ENCODE measurements around the gene TMC2. TPM values are rescaled to one million over a fixed set of nuclear protein-coding genes. Genes with fewer than 3 reads are reported as not detected.

The TMC2 gene
- total RNA-seq, 1 donor from 2014 or later = not detected

DNA sequence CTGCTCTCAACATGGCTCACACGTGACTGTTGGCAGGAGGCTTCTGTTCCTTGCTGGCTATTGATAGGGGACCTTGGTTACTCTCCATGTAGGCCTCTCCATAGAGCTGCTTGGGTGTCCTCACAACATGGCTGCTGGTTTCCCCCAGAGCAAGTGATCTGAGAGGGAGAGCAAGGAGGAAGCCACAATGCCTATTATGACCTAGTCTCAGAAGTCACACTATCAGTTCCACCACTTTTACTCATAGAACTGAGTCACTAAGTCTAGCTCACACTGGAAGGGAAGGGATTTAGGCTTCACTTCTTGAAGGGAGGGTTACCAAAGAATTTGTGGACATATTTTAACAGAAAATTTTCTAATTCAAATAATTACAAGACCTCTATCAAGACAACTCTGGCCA is 107.3 kb downstream of the TMC2 start:
- Histone ChIP-seq H3K27me3 (ENCODE audit: control insufficient read depth, insufficient read depth, low read length) (no peaks in the 10 kb centered on the region), H3K36me3 (ENCODE audit: control insufficient read depth, insufficient read depth, low read length) (no peaks in the 10 kb centered on the region), H3K4me3 (ENCODE audit: low read depth, low read length) (no peak overlapping the region)
- TF ChIP-seq, protein P1, sequence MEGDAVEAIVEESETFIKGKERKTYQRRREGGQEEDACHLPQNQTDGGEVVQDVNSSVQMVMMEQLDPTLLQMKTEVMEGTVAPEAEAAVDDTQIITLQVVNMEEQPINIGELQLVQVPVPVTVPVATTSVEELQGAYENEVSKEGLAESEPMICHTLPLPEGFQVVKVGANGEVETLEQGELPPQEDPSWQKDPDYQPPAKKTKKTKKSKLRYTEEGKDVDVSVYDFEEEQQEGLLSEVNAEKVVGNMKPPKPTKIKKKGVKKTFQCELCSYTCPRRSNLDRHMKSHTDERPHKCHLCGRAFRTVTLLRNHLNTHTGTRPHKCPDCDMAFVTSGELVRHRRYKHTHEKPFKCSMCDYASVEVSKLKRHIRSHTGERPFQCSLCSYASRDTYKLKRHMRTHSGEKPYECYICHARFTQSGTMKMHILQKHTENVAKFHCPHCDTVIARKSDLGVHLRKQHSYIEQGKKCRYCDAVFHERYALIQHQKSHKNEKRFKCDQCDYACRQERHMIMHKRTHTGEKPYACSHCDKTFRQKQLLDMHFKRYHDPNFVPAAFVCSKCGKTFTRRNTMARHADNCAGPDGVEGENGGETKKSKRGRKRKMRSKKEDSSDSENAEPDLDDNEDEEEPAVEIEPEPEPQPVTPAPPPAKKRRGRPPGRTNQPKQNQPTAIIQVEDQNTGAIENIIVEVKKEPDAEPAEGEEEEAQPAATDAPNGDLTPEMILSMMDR (IDR thresholded peaks at IDR 0.05; ENCODE audit: insufficient read depth, low read length, poor library complexity, severe bottlenecking) = no peak
- DNase-seq (ENCODE audit: low read depth) = no peak

- DNase-seq (ENCODE audit: low read depth) = peak; percentile 23
- Histone ChIP-seq H3K27me3 (ENCODE audit: control insufficient read depth, insufficient read depth, low read length) (no peaks in the 10 kb centered on the region), H3K36me3 (ENCODE audit: control insufficient read depth, insufficient read depth, low read length) (peaks cover 9% of the 10 kb centered on the region), H3K4me3 (ENCODE audit: low read depth, low read length) (peak within 1 kb of the TSS; percentile 93)
- TF ChIP-seq, protein P1 (IDR thresholded peaks at IDR 0.05; ENCODE audit: insufficient read depth, low read length, poor library complexity, severe bottlenecking) = no peak
These were observed 115.7 kb downstream of the TMC2 start, which contains the start of gene NOP56 for GRCh38 chr20:2651772-2652723. Gene NOP56, plus strand, starts transcription at chr20:2652632. Its CDS starts 29 bp downstream, at chr20:2652661.

- peak overlapping the region; percentile 93 for H3K4me3 ChIP-seq (ENCODE audit: low read depth, low read length)
- TF ChIP-seq, protein P1 (IDR thresholded peaks at IDR 0.05; ENCODE audit: insufficient read depth, low read length, poor library complexity, severe bottlenecking) = no peak
- no peaks in the 10 kb centered on the region for H3K27me3 ChIP-seq (ENCODE audit: control insufficient read depth, insufficient read depth, low read length)
- DNase-seq (ENCODE audit: low read depth) = no peak
- H3K36me3 ChIP-seq (ENCODE audit: control insufficient read depth, insufficient read depth, low read length) = peaks cover 9% of the 10 kb centered on the region
These were observed 116.6 kb downstream of the TMC2 start for GRCh38 chr20:2652724-2653555.

- Histone ChIP-seq H3K27me3 (ENCODE audit: control insufficient read depth, insufficient read depth, low read length) (no peaks in the 10 kb centered on the region), H3K36me3 (ENCODE audit: control insufficient read depth, insufficient read depth, low read length) (peaks cover 10% of the 10 kb centered on the region), H3K4me3 (ENCODE audit: low read depth, low read length) (peak overlapping the region; percentile 93)
- TF ChIP-seq, protein P1 (IDR thresholded peaks at IDR 0.05; ENCODE audit: insufficient read depth, low read length, poor library complexity, severe bottlenecking) = no peak
- no peak for DNase-seq (ENCODE audit: low read depth)
These were observed 117.4 kb downstream of the TMC2 start for GRCh38 chr20:2653556-2654383.

GRCh38 chr20:2654384-2654822 is 118.0 kb downstream of the TMC2 start:
- Histone ChIP-seq H3K27me3 (ENCODE audit: control insufficient read depth, insufficient read depth, low read length) (no peaks in the 10 kb centered on the region), H3K36me3 (ENCODE audit: control insufficient read depth, insufficient read depth, low read length) (peaks cover 10% of the 10 kb centered on the region), H3K4me3 (ENCODE audit: low read depth, low read length) (peak overlapping the region; percentile 93)
- no peak for DNase-seq (ENCODE audit: low read depth)
- TF ChIP-seq, protein P1 (IDR thresholded peaks at IDR 0.05; ENCODE audit: insufficient read depth, low read length, poor library complexity, severe bottlenecking) = no peak
